ENCODE data around the gene AGAP5.
"Not testable (repeated sequence)": the region's sequence is repeated elsewhere in the genome, so short reads cannot be mapped to it uniquely, and the experiment has no call there.

The AGAP5 gene

DNA sequence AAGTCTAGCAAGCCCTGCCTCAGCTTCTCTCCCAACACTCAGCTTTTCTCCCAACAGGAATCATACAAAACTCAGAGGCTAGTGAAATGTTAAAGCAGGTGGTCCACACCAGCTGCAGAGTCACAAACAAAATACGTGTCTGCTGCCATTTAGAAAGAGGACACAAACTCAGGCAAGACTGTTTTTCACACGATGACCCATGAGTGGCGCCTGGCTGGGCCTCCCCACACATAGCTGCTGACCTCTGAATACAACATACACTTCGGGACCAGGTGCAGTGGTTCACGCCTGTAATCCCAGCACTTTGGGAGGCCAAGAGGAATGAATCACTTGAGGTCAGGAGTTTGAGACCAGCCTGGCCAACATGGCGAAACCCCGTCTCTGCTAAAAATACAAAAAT lies 35.2 kb downstream of the AGAP5 start:
- not testable (repeated sequence) for H3K27me3 ChIP-seq (ENCODE audit: control insufficient read depth in 1 of 2, insufficient read depth in 2 of 2, low read length in 2 of 2); H3K4me1 ChIP-seq (ENCODE audit: control insufficient read depth in 1 of 2, insufficient read depth in 2 of 2, low read length in 2 of 2); H3K9me3 ChIP-seq (ENCODE audit: control insufficient read depth in 1 of 2, low read length in 2 of 2); H3K27ac ChIP-seq (ENCODE audit: low read depth, low read length); H3K9ac ChIP-seq (ENCODE audit: low read depth in 1 of 2, low read length in 2 of 2); H3K36me3 ChIP-seq (ENCODE audit: control insufficient read depth in 1 of 2, insufficient read depth in 2 of 2, low read length in 2 of 2); H3K4me3 ChIP-seq (ENCODE audit: low read depth in 1 of 2, low read length in 2 of 2)

DNA sequence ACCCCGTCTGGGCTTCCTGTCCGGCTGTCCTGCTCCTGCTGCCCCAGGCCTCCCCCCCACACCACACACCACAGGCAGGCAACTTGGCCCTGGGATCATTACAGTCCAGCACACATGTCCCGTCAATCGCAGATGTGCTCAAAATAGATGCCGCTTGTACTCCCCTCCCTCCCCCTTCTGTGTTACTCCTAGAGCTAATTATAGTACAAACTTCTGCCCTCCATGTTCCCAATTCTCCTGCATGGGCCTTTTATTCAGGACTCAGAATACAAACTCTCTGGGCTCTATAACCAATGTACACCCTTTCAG lies 42.0 kb downstream of the AGAP5 start, which contains the start of gene SYNPO2L:
TSS of gene SYNPO2L (minus strand) at position 40 of the 309 bp plus-strand sequence. CDS start 107 bp downstream, outside the sequence.
- no peak within 1 kb of the TSS for H3K9ac ChIP-seq (ENCODE audit: low read depth in 1 of 2, low read length in 2 of 2)
- H3K4me3 ChIP-seq (ENCODE audit: low read depth in 1 of 2, low read length in 2 of 2): no peak within 1 kb of the TSS
- H3K27me3 ChIP-seq (ENCODE audit: control insufficient read depth in 1 of 2, insufficient read depth in 2 of 2, low read length in 2 of 2): no peaks in the 10 kb centered on the region
- H3K4me1 ChIP-seq (ENCODE audit: control insufficient read depth in 1 of 2, insufficient read depth in 2 of 2, low read length in 2 of 2): peaks cover 0 to 7% of the 10 kb centered on the region in 2 donors
- no peak within 1 kb of the TSS for H3K27ac ChIP-seq (ENCODE audit: low read depth, low read length)
- H3K36me3 ChIP-seq (ENCODE audit: control insufficient read depth in 1 of 2, insufficient read depth in 2 of 2, low read length in 2 of 2): no peaks in the 10 kb centered on the region
- H3K9me3 ChIP-seq (ENCODE audit: control insufficient read depth in 1 of 2, low read length in 2 of 2): no peaks in the 10 kb centered on the region

DNA sequence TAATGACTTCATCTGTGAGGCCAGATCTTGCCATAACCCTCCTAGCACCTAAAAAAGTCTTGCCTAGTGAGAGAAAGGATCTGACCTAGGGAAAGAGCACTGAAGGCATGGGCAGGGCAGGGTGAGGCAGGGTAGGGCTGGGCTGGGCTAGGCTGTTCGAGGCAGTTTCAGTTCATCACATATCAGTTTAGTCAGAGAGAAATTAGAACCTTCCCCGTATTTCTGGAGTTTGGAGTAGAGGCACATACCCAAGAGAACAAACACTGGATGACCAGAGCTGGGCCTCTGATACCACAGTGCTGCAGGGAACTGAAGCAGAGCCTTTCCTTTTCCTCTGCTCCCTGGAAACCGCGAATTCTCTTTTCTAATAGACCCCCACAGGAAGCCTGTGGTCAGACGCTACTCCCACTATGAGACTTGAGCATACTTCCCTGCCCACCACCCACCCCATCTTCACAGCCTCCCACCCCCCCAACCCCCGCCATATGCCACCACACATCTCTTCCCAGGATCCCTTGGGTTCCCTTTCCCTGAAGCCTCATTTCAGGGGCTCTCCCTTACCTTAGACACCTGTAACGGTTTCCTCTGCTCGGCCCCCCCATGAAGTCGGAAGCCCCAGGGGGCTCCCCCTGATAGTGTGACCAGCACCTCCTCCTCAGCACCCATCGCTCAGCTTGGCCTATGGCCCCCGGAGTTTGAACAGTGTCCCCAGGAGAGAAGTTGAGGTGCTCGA lies 42.5 kb downstream of the AGAP5 start:
- no peaks in the 10 kb centered on the region for H3K9me3 ChIP-seq (ENCODE audit: control insufficient read depth in 1 of 2, low read length in 2 of 2)
- no peak overlapping the region for H3K27ac ChIP-seq (ENCODE audit: low read depth, low read length)
- no peak overlapping the region for H3K9ac ChIP-seq (ENCODE audit: low read depth in 1 of 2, low read length in 2 of 2)
- no peaks in the 10 kb centered on the region for H3K36me3 ChIP-seq (ENCODE audit: control insufficient read depth in 1 of 2, insufficient read depth in 2 of 2, low read length in 2 of 2)
- H3K4me3 ChIP-seq (ENCODE audit: low read depth in 1 of 2, low read length in 2 of 2): no peak overlapping the region
- H3K27me3 ChIP-seq (ENCODE audit: control insufficient read depth in 1 of 2, insufficient read depth in 2 of 2, low read length in 2 of 2): no peaks in the 10 kb centered on the region
- H3K4me1 ChIP-seq (ENCODE audit: control insufficient read depth in 1 of 2, insufficient read depth in 2 of 2, low read length in 2 of 2): peaks cover 0 to 7% of the 10 kb centered on the region in 2 donors

DNA sequence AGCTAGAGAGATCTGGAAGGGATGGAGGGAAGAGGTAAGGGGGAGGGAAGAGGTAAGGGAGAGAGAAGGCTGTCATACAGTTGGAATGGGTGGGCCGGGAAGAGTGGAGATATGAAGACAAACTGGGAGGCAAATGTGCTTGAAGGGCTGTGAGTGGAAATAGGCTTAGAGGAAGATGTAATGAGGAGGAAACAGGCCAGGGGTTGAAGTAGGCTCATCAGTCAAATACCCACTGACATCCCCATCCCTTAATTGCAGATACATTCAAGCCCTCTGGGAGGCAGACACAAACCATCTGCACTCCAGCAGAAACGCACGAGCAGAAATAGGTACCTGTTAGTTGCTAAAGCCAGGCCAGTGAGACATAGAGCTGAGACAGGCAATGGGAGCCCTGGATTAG lies 44.2 kb downstream of the AGAP5 start:
- Histone ChIP-seq H3K27ac (ENCODE audit: low read depth, low read length) (no peak overlapping the region), H3K36me3 (ENCODE audit: control insufficient read depth in 1 of 2, insufficient read depth in 2 of 2, low read length in 2 of 2) (no peaks in the 10 kb centered on the region), H3K4me3 (ENCODE audit: low read depth in 1 of 2, low read length in 2 of 2) (no peak overlapping the region), H3K9ac (ENCODE audit: low read depth in 1 of 2, low read length in 2 of 2) (no peak overlapping the region), H3K4me1 (ENCODE audit: control insufficient read depth in 1 of 2, insufficient read depth in 2 of 2, low read length in 2 of 2) (peaks cover 0 to 7% of the 10 kb centered on the region in 2 donors), H3K9me3 (ENCODE audit: control insufficient read depth in 1 of 2, low read length in 2 of 2) (no peaks in the 10 kb centered on the region), H3K27me3 (ENCODE audit: control insufficient read depth in 1 of 2, insufficient read depth in 2 of 2, low read length in 2 of 2) (no peaks in the 10 kb centered on the region)

DNA sequence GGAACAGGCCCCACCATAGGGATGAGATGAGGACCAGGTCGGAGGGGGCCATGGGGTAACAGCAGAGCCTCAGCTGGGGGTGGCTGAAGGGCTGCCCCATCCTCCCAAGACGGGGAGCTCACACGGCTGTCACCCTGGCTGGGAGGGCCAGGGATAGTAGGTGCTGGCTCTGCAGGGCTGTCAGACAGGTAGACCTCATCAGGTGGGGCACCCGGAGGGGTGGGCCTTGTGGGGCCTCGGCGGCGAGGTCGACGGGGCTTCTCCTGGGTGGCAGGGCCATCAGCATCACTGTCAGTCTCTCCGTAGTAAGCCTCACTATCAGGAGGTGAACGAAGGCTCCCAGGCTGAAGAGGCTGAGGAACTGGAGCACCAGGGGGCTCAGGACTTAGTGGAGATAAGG lies 44.7 kb downstream of the AGAP5 start:
- Histone ChIP-seq H3K36me3 (ENCODE audit: control insufficient read depth in 1 of 2, insufficient read depth in 2 of 2, low read length in 2 of 2) (no peaks in the 10 kb centered on the region), H3K4me1 (ENCODE audit: control insufficient read depth in 1 of 2, insufficient read depth in 2 of 2, low read length in 2 of 2) (peaks cover 2 to 12% of the 10 kb centered on the region in 2 donors), H3K4me3 (ENCODE audit: low read depth in 1 of 2, low read length in 2 of 2) (no peak overlapping the region), H3K9me3 (ENCODE audit: control insufficient read depth in 1 of 2, low read length in 2 of 2) (no peaks in the 10 kb centered on the region), H3K27ac (ENCODE audit: low read depth, low read length) (no peak overlapping the region), H3K9ac (ENCODE audit: low read depth in 1 of 2, low read length in 2 of 2) (no peak overlapping the region), H3K27me3 (ENCODE audit: control insufficient read depth in 1 of 2, insufficient read depth in 2 of 2, low read length in 2 of 2) (no peaks in the 10 kb centered on the region)

DNA sequence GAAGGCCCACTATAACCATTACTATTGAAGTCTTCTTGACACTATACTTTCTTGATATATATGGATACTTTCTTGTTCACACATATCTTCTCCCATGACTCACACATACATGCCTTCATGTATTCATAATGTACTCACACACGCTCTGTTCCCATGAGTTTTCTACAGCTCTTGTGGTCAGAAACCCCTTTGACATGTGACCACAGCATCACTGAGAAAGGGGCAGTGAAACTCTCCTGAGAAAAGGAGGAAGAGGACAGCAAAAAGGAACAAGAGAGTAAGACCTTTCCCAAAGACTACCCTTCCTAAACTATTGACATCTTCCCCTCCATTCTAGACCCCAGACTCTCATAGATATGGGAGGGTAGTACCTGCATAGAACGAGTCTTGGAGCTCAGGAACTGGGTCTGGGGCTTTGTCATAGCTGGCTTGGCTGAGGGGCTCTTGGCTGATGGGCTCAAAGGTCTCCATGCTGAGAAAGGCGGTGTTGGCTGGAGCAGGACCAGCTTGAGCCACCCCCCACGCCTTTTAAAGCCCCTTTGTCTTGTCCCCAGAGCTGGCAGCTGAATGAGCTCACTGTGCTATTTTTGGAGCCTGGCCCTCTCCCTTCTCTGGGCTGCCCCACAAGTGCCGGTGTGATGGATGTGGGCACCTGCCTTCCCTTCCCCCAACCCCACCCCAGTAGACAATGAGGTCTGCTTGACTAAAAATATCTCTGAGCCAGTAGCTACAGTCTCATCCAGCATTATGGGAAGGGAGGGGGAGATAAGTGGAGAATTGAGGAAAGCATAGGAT lies 47.2 kb downstream of the AGAP5 start:
- H3K9me3 ChIP-seq (ENCODE audit: control insufficient read depth in 1 of 2, low read length in 2 of 2): no peaks in the 10 kb centered on the region
- H3K4me3 ChIP-seq (ENCODE audit: low read depth in 1 of 2, low read length in 2 of 2): no peak overlapping the region
- H3K9ac ChIP-seq (ENCODE audit: low read depth in 1 of 2, low read length in 2 of 2): no peak overlapping the region
- no peak overlapping the region for H3K27ac ChIP-seq (ENCODE audit: low read depth, low read length)
- H3K36me3 ChIP-seq (ENCODE audit: control insufficient read depth in 1 of 2, insufficient read depth in 2 of 2, low read length in 2 of 2): no peaks in the 10 kb centered on the region
- H3K4me1 ChIP-seq (ENCODE audit: control insufficient read depth in 1 of 2, insufficient read depth in 2 of 2, low read length in 2 of 2): peaks cover 7 to 12% of the 10 kb centered on the region in 2 donors
- H3K27me3 ChIP-seq (ENCODE audit: control insufficient read depth in 1 of 2, insufficient read depth in 2 of 2, low read length in 2 of 2): no peaks in the 10 kb centered on the region

DNA sequence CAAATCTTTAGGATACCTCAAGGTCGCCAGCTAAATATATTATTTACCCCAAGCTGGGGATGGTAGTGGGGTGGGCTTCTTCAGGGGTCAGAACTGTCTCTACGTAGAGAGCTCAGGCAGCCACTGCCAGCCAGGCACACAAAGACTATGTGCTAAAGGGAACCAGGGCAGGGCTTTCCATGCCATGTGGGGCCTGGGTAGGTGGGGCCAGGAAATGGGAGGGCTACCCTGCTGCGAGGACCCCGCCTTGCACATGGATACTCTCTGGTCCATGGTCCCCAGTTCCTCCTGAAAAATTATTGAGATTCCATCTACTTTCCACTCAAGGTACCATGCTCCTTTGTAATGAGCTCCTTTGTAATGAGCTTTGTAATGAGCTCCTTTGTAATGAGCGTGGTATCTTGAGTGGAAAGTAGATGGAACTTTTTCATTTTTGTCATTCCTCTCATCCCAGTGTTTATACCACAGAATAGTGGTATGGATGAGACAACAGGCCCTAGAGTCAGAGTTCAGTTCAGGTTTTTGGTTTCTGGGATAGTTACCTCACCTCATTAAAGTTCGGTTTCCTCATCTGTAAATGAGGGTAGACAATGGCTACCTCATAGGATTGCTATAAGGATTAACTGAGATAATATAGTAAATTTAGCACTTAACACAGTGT lies 47.9 kb downstream of the AGAP5 start:
- Histone ChIP-seq H3K4me3 (ENCODE audit: low read depth in 1 of 2, low read length in 2 of 2) (no peak overlapping the region), H3K27me3 (ENCODE audit: control insufficient read depth in 1 of 2, insufficient read depth in 2 of 2, low read length in 2 of 2) (no peaks in the 10 kb centered on the region), H3K9ac (ENCODE audit: low read depth in 1 of 2, low read length in 2 of 2) (no peak overlapping the region), H3K4me1 (ENCODE audit: control insufficient read depth in 1 of 2, insufficient read depth in 2 of 2, low read length in 2 of 2) (peaks cover 7% of the 10 kb centered on the region in 2 donors), H3K27ac (ENCODE audit: low read depth, low read length) (no peak overlapping the region), H3K36me3 (ENCODE audit: control insufficient read depth in 1 of 2, insufficient read depth in 2 of 2, low read length in 2 of 2) (no peaks in the 10 kb centered on the region), H3K9me3 (ENCODE audit: control insufficient read depth in 1 of 2, low read length in 2 of 2) (no peaks in the 10 kb centered on the region)

DNA sequence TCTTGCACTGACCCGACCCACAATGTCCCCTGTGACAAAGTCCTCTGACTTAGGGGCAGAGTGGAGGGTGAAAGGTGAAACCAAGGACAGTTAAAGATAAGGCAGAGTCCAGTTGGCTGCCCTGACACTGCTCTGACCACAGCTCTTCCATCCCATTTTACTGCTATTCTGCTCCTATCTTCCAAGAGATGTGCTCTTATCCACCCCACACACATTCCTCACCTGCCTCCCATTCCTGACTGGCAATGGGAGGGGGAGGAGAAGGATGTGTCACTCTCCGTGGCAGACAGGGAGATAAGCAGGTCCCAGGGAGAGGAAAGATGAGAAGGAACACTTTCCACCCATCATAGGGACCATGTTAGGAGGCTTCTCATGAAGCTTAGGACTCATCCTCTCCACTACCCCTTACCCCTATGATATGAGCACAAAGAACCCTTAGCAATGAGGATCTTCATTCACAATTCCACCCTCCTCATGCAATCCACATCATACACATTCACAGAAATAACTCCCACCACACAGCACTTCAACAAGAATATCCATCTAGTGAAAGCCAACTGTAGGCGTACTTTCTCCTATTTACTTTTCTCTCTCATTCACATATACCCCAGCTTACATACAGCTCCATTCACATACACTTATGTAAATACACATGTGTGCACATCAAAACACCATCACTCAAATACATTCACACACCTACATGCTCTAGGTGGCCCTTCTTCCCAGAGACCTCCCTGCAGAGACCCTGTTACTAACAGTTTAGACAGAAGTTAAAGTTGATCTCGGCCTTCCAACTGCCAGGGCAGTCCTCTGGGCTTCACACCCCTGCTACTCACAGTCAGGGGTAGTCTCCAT lies 48.7 kb downstream of the AGAP5 start:
- Histone ChIP-seq H3K36me3 (ENCODE audit: control insufficient read depth in 1 of 2, insufficient read depth in 2 of 2, low read length in 2 of 2) (no peaks in the 10 kb centered on the region), H3K9me3 (ENCODE audit: control insufficient read depth in 1 of 2, low read length in 2 of 2) (no peaks in the 10 kb centered on the region), H3K27ac (ENCODE audit: low read depth, low read length) (no peak overlapping the region), H3K4me1 (ENCODE audit: control insufficient read depth in 1 of 2, insufficient read depth in 2 of 2, low read length in 2 of 2) (peaks cover 5 to 7% of the 10 kb centered on the region in 2 donors), H3K27me3 (ENCODE audit: control insufficient read depth in 1 of 2, insufficient read depth in 2 of 2, low read length in 2 of 2) (no peaks in the 10 kb centered on the region), H3K9ac (ENCODE audit: low read depth in 1 of 2, low read length in 2 of 2) (no peak overlapping the region), H3K4me3 (ENCODE audit: low read depth in 1 of 2, low read length in 2 of 2) (no peak overlapping the region)

DNA sequence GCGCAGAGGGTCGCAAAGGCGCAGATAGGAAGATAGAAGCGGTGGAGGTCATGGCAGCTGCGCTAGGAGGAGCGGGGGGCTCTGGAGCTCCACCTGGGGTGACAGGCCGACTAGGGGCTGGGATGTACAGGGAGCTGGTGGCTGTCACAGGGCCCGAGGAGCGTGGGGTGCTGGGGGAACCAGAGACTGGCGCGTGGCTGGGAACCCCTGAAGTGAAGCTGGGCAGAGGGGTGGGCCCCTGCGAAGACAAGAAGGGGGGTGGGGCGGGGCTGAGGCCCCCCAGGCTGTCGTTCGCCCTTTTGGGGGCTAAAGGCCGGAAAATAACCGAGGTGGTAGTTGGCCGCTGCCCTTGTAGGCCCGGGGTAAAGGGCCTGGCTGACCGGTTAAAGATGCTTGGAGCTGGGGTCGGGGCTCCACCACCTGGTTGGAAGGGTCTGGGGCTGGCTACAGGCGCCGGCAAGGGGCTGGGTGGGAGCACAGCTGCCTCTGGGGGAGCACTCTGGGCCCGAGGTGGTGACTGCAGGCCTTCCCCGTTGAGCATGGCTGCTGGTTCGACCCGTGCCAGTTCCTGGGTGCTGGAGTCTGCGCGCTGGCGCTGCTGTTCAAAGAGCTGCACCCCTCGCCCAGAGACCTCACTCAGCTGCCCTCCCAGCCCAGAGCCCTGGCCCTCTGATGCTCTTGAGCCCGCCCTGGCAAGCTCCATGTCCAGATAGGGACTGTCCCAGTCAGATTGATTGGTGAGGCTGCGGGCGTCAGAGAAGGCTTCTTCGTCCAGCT lies 49.8 kb downstream of the AGAP5 start:
- Histone ChIP-seq H3K9me3 (ENCODE audit: control insufficient read depth in 1 of 2, low read length in 2 of 2) (no peaks in the 10 kb centered on the region), H3K9ac (ENCODE audit: low read depth in 1 of 2, low read length in 2 of 2) (peak overlapping the region; percentile 58 to 63), H3K4me1 (ENCODE audit: control insufficient read depth in 1 of 2, insufficient read depth in 2 of 2, low read length in 2 of 2) (peaks cover 5 to 7% of the 10 kb centered on the region in 2 donors), H3K27ac (ENCODE audit: low read depth, low read length) (no peak overlapping the region), H3K4me3 (ENCODE audit: low read depth in 1 of 2, low read length in 2 of 2) (peak overlapping the region; percentile 74 to 83), H3K36me3 (ENCODE audit: control insufficient read depth in 1 of 2, insufficient read depth in 2 of 2, low read length in 2 of 2) (no peaks in the 10 kb centered on the region), H3K27me3 (ENCODE audit: control insufficient read depth in 1 of 2, insufficient read depth in 2 of 2, low read length in 2 of 2) (no peaks in the 10 kb centered on the region)

Data from duodenal mucosa (tissue), 2 donors.